Fibroblast of the conjunctiva (primary cell): Measurements from ENCODE around the gene HOXD8.

Experiments
- DNase-seq: peaks from one replicate; pipeline ENCODE4 v3.0.0-alpha.2; 2010; ENCODE audit warnings: low read depth

Gene HOXD8

DNA sequence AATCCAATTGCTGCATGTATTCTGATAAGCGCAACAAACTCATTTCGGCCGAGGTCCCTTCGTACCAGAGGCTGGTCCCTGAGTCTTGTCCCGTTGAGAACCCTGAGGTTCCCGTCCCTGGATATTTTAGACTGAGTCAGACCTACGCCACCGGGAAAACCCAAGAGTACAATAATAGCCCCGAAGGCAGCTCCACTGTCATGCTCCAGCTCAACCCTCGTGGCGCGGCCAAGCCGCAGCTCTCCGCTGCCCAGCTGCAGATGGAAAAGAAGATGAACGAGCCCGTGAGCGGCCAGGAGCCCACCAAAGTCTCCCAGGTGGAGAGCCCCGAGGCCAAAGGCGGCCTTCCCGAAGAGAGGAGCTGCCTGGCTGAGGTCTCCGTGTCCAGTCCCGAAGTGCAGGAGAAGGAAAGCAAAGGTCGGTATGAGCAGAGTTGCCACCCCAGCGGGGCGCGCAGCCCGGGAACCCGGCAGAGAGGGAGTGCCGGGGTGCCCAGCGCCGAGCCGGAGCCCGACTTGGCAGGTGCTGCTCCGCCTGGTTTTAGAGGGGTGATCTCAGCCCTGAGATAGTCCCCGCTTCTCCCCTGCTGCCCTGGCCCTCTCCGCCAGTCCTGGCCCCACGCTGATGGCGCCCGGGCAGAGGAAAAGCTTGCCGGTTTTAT lies 12.2 kb upstream of the HOXD8 start:
- DNase-seq = no peak

DNA sequence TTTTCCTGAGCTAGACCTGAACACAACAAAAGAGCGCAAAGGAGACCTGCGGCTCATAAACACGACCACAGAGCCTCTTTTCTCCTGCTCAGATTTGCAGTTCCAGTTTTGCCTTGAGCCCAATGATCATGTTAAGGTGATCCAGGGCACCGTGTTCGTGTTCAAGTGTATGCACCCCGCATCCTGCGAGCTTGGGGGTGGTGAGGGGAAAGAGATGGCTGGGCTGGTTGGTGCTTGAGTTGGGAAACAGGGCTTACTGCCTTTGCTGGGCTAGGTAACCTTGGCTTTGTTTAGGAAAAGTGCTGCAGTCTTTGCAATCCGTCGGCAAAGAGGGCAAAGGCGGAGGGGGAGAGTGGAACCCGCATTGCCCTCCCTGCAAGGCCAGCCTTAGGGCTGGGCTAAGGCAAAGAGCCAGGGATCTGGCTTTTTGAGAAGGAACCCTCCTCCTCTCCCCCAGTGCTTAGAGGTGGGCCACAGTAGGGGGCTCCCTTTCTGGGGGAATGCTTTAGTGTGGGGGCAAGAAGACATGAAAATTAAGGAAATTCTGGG lies 11.6 kb upstream of the HOXD8 start:
- DNase-seq = no peak

DNA sequence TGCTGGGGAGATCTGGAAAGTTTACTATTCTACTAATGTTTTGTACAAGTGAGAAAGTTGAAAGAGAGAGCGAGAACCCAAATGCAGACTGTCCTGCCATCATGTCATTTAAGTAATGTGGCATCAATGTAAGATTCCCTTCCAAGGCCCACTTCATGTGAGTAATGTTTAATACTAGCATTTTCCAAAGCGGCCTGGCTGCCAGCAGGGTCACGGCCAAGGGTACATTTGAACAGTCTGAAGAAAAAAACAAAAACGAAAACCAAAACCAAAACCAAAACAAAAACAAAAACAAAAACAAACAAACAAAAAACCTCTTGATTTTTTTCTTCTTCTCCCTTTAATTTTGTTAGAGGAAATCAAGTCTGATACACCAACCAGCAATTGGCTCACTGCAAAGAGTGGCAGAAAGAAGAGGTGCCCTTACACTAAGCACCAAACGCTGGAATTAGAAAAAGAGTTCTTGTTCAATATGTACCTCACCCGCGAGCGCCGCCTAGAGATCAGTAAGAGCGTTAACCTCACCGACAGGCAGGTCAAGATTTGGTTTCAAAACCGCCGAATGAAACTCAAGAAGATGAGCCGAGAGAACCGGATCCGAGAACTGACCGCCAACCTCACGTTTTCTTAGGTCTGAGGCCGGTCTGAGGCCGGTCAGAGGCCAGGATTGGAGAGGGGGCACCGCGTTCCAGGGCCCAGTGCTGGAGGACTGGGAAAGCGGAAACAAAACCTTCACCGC lies 10.7 kb upstream of the HOXD8 start:
- no peak for DNase-seq

DNA sequence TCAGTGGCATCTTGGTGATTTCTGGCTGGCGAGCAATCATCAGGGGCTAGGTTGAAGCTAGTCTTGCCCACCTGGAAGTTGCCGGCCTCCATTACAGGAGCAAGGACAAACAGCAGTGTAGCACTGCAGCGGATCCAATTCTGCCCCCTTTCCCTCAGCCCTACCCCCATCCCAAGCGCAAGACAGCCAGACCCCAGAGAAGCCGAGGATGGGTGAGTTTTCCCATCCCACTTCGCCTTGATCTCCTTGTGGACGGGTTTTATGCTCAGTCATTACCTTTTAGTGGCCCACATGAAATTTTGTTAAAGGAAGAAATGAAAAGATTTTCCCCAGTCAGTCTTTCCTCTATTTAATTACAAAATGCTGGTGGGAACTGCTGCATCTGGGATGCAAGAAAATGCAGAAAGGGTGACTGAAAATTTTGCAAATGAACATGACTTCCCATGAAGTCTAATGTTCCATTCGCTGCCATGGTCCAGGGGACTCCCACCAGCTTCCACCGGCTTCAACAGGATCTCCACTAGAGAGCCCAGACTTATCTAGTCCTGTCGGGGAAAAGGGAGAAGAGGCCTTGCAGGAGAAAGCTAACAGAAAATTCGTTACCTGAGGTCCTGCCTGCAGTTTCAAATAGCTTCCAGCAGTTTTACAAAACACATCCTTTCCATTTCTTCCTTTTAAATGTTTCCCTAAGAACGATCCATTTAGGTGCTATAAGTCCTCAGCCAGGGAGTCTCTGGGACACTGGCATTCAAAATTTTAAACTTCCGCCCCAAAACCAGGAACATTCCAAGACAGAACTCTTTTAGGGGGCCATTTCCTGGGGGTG lies 8.9 kb upstream of the HOXD8 start:
- DNase-seq = no peak

DNA sequence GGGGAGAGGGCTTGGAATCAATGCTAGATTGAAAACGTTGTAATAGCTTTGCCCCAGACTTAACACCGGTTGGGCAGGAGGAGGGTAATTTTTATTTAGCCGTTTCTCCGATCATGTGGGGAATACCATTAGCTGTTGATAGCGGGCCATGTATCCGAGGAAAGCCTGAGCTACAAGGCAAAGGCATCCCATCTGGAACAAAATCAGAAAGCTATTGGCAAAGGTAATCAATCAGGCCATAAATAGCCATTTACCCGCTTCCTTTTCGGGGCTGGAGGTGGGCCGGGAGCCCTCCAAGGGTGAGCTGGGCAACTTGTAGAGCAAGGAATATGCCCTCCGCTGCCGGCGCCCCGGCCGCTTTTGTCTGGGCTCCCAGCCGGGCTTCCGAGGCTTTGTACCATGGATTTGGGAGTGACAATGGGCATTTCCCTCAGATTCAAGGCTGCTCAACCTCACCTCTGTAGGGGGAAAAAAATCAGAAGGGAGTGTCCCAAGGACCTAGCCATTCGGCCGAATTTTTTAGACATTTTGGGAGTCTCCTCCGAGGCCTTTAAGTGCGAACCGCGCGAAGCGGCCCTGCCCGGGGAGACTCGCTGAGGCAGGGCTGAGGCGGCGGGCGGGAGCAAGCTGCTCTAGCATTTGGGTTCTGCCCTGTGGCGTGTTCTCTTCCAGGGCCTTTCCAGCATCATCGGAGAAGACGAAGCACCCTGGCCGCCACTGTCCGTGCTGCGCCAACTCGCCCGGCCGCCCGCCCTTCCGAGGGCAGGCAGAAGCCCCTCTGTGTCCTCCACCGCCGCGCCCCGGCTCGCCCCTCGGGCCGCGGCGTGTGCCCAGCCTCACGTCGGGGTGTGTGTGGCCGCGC lies 8.1 kb upstream of the HOXD8 start:
- no peak for DNase-seq

DNA sequence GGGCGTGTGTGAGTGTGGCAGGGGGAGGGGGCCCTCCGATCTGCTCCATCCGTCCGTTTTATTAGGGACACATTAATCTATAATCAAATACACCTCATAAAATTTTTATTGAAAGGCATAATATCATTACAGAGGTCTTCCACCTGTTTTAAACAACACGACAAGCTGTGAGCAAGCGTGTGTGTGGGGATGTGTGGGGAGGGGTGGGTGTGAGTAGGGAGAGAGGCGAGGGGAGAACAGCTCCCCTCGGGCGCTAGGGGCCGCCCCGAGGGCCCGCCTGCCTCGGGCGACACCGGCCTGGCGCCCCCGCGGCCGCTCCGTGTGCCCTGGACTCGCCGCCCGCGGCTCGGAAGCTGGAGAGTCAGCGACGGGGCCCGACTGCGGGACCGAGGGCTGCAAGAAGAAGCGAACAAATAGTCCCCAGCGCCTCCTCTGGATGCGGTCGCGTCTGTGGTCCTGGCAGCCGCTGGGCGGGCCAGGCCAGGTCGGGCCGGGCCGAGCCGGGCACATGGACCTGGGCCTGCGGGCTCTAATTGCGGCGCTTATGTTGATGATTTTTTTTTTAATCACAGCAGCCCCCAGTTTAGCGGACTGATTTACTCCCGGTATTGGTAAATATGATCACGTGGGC lies 7.3 kb upstream of the HOXD8 start:
- no peak for DNase-seq

DNA sequence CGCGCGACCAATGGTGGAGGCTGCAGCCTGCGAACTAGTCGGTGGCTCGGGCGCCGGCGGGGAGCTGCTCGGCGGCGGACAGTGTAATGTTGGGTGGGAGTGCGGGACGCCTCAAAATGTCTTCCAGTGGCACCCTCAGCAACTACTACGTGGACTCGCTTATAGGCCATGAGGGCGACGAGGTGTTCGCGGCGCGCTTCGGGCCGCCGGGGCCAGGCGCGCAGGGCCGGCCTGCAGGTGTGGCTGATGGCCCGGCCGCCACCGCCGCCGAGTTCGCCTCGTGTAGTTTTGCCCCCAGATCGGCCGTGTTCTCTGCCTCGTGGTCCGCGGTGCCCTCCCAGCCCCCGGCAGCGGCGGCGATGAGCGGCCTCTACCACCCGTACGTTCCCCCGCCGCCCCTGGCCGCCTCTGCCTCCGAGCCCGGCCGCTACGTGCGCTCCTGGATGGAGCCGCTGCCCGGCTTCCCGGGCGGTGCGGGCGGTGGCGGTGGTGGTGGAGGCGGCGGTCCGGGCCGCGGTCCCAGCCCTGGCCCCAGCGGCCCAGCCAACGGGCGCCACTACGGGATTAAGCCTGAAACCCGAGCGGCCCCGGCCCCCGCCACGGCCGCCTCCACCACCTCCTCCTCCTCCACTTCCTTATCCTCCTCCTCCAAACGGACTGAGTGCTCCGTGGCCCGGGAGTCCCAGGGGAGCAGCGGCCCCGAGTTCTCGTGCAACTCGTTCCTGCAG lies 6.7 kb upstream of the HOXD8 start, which contains the start of gene HOXD9:
TSS of gene HOXD9 (plus strand) at position 37 of the 728 bp plus-strand sequence. CDS start at position 87, 50 bp downstream.
- DNase-seq = no peak

DNA sequence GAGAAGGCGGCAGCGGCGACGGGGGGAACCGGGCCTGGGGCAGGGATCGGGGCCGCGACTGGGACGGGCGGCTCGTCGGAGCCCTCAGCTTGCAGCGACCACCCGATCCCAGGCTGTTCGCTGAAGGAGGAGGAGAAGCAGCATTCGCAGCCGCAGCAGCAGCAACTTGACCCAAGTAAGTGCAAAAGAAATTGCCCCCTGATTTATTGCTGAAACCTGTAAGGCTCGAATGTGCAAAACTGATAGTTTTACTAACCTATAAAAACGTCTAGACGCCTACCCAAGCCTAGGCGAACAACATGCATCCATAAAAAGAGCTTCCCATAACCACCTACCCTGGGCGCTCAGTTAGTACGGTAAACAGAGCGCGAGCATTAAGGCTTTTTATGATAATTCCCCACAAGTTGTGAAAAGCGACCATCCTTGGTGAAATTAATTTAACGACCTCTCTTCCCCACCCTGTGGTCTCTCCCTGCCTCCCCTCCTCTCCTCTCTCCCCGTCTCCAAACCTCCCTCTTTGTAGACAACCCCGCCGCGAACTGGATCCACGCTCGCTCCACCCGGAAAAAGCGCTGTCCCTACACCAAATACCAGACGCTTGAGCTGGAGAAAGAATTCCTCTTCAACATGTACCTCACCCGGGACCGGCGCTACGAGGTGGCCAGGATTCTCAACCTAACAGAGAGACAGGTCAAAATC lies 5.9 kb upstream of the HOXD8 start:
- no peak for DNase-seq

DNA sequence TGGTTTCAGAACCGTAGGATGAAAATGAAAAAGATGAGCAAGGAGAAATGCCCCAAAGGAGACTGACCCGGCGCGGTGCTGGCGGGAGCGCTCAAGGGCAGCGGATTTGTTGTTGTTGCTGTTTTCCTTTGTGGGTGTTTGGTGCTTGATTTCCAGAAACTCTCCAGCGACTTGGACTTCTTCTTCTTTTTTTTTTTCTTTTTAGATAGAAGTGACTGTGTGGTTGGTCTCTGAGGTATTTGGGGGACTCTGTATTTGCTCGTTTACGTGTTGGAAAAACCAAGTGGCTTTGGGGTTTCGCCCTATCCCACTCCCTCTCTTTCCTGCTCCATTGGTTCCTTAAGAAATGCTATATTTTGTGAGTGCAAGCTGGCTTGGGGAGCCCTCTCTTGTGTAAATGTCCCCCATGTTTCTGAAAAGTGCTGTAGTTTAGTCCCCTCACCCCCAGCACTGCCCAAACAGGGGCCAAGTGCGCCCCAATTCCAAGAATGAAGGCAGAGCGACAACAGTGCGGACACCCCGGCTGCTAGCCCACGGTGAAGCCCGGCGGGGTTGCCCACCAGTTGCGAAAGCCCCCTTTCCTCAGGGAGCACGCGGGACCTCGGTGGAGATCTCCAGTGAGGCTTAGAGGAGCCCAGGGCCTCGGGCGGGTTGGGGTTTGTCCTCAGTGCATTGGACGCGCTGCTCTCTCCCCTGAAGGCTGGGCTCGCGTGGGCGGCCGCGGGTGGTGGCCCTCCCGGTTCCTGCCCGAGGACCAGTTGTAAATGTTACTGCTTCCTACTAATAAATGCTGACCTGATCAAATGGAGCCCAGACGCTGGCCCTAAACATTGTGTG lies 5.2 kb upstream of the HOXD8 start:
- no peak for DNase-seq

DNA sequence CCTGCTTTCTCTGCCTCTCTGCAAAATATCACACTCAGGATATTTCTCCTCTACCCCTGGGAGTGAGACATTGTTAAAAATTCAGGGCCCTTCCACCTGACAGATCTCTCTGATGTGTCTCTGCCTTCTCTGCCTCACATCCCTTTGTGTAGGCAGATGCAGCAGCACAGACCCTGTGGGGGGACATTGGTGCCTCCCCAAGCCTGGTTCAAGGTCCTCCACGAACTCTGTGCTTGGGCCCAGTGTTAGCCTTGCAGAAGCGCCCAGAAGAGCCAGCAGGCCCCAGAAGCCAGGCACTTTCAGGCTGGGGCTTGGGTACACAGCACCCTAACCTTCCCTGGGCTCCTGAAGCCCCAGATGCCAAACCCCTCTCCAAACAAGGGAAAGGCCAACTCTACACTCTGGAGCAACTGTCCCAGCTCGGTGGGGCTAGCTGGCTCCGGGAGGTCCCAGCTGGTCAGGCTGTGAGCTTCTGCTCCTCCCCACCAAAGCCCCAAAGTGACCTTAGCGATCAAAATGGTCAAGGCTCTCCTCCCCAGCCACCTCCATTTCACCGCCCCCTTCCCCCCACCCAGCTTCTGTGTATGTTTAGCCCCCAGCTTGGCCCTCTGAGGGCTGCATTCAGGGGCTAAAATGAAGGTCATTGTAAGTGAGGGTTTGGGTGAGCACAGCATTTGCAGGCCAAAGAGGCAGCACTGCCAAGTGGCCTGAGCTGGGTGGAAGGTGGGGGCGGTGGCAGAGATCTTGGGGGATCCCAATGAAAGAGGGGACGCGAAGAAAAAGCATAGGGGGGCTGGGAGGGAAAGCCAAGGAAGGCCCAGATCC lies 4.3 kb upstream of the HOXD8 start:
- no peak for DNase-seq

DNA sequence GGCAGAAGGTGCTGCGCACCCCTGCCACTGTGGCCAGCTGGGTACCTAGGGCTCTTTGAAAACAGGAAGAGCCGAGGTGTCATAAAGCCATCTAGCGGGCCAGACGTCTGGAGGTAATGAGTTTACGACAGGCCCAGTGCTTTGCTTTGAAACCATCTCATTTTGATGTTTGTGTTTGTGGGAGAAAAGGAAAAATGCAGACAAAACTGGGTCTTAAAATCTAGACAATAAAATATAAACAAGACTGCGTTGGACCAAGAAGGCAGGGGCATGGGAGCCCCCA lies 3.8 kb upstream of the HOXD8 start:
- DNase-seq = no peak

DNA sequence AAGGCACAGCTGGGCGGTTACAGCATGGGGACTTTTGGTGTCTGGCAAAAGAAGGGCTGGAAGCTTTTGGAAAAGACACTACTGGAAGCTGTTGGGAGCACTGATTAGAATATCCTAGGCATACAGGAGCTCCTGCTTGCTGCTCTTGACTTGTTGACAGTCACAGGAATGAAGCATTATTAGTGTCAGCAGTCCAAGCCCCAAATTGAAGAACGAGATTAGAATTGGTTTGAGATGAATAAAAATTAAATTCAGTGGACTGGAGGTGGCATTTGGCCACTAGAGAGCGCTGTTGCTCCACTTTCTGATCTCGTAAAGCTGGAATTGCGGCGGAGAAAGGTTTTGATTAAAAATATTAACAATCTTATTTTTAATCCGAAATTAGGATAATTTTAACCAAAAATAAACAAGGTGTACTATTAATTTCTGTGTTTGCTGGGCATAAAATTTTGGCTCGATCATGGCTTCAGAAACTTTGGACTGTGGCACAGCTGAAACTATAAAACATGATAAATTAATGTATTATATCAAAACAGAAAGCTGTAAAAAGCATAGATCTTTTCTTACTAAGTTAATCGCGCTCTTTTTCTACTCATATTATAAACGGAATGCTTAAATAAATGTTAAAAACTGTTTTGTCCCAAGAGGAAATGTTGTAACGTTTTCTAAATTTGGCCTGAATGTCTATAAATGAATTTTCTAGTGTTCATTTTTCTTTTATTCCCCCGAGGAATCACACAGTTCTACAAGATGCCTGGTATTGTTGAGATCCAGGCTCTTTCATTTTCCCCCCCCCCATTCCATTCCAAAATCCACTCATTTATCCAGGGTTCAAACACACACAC lies 2.4 kb upstream of the HOXD8 start:
- peak; percentile 36 for DNase-seq

DNA sequence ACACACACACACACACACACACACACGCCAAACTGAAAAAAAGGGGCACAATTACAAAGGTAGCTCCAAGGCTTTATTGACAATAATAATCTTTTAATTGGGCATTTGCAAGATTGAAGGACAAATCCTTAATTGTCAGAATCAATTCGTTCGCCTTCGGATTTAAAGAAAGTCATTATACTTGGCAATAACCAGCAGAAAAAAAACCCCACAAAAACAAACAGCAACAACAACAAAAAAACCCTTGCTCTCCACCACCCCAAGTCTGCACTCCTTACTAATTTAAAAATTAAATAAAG lies 1.8 kb upstream of the HOXD8 start:
- no peak for DNase-seq

DNA sequence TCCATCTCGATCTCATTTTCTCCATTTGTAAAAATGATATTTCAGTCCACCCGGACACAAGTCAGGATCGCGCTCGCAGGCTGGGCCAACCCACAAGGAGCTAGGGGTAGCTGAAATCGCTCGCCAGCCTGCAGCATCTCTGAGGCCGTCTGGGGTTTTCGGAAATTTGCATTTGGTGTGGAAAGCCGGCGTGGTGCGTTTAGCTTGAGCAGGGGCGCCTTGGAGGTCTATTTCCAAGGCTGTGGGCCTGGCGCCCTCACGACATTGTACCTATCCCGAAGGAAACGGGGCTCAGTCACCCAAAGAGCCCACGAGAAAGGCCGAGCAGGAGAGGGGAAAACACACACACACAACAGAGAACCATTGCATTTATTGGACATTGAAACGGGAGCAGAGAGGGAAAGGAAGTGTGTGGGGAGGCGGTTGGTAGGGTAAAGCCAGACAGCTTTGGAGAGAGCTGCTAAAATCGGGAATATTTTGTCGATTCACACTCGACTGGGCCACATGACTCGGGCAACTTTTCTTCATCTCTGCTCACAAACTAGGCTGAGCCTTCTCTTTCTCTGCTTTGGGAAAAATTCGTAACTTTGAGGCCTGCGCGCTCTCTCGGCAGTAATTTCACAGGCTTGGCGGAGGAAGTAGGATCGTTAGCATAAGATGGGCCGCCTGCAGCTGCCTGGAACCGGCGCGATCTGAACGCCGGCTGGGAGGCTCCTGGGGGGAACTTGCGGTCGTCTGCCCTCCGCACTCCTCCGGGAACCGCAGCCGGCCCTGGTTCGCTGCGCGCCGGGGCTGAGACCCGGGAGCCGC lies 1.1 kb upstream of the HOXD8 start:
- no peak for DNase-seq

DNA sequence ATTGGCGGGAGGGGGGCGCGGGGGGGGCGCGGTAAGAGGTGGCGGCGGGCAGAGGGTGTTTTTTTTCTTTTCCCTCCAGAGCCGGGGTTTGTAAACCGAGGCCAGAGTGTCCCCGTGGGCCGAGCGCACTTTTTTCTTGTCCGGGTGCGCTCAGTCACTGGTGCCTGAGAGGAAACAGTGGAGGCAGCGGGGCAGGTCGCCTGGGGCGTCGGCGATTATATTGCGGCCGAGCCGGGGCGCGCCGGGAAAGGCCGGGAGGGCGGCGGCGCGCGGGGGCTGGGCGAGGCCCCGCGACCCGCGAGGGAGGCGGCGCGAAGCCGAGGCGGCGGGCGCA lies 275 bp downstream of the HOXD8 start:
- DNase-seq = no peak

DNA sequence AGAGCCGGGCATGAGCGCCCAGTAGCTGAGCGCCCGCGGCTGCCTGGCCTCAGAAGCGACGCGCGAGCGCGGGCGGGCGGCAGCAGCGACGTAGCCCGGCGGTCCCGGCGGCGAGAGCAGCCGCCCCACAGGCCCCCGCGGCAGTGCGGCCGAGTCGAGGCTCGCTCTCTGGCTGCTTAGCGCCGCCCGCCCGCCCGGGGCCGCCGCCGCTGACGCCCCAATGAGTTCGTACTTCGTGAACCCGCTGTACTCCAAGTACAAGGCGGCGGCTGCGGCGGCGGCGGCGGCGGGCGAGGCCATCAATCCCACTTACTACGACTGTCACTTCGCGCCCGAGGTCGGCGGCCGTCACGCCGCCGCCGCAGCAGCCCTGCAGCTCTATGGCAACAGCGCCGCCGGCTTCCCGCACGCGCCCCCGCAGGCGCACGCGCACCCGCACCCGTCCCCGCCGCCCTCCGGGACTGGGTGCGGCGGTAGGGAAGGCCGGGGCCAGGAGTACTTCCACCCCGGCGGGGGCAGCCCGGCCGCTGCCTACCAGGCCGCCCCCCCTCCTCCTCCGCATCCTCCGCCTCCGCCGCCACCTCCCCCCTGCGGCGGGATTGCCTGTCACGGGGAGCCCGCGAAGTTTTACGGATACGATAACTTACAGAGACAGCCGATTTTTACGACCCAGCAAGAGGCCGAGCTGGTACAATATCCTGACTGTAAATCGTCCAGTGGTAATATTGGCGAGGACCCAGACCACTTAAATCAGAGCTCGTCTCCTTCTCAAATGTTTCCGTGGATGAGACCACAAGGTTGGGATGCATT lies 847 bp downstream of the HOXD8 start:
- no peak for DNase-seq
